DOHH2 (cell line): ENCODE data around the gene STAU1.

Source experiments
- CTCF ChIP-seq: fragments of 200-600 bp; sonication (generic); IDR thresholded peaks from one replicate; pipeline ENCODE4 v1.5.1; 2014; ENCODE audit warnings: antibody characterized with exemption, mild to moderate bottlenecking, low read depth, low read length; ENCODE audit not compliant: poor library complexity, severe bottlenecking
- EZH2phosphoT487 ChIP-seq: fragments of 200-600 bp; sonication (generic); IDR thresholded peaks from 2 replicates; pipeline ENCODE4 v1.6.1; 2017; ENCODE audit warnings: borderline replicate concordance, mild to moderate bottlenecking, antibody characterized with exemption, low read length, moderate library complexity, mixed read lengths

GRCh38 chr20:49078310-49078709 is 109.8 kb downstream of the STAU1 start:
- TF ChIP-seq CTCF (no peak), EZH2phosphoT487 (no peak)
